OCI-LY1 (cell line): ENCODE results near the gene WDR6.

ENCODE experiments used
- H2AFZ ChIP-seq: fragments of 200-600 bp; sonication (generic), shearing (Covaris generic); 2 replicates; pipeline ENCODE4 v1.6.0; 2014; ENCODE audit warnings: antibody characterized with exemption, mild to moderate bottlenecking, low read length
- H3F3A ChIP-seq: fragments of 200-600 bp; sonication (generic), shearing (Covaris generic); 2 replicates; pipeline ENCODE4 v1.6.0; 2014; ENCODE audit warnings: mild to moderate bottlenecking, antibody characterized with exemption, low read length, moderate library complexity; ENCODE audit not compliant: insufficient read depth
- H3K27ac ChIP-seq: fragments of 200-600 bp; sonication (generic); 2 replicates; pipeline ENCODE4 v1.5.1; 2014; ENCODE audit warnings: low read length, mixed run types, mild to moderate bottlenecking, low read depth; ENCODE audit not compliant: poor library complexity, severe bottlenecking
- H3K27me3 ChIP-seq: fragments of 200-600 bp; sonication (generic); 2 replicates; pipeline ENCODE4 v1.6.0; 2014; ENCODE audit warnings: antibody characterized with exemption, mild to moderate bottlenecking, low read length, moderate library complexity; ENCODE audit not compliant: insufficient read depth
- H3K36me3 ChIP-seq: fragments of 200-600 bp; sonication (generic); 2 replicates; pipeline ENCODE4 v1.6.1; 2014; ENCODE audit warnings: mild to moderate bottlenecking, antibody characterized with exemption, low read length, moderate library complexity, mixed read lengths; ENCODE audit not compliant: insufficient read depth
- H3K4me1 ChIP-seq: fragments of 200-600 bp; sonication (generic); 2 replicates; pipeline ENCODE4 v1.5.1; 2014; ENCODE audit warnings: mild to moderate bottlenecking, low read length, moderate library complexity; ENCODE audit not compliant: insufficient read depth, severe bottlenecking
- H3K4me2 ChIP-seq: fragments of 200-600 bp; sonication (generic), shearing (Covaris generic); 2 replicates; pipeline ENCODE4 v1.6.1; 2014; ENCODE audit warnings: low read length
- H3K4me3 ChIP-seq: fragments of 200-600 bp; sonication (generic); 2 replicates; pipeline ENCODE4 v1.5.1; 2014; ENCODE audit warnings: low read length, low read depth, mild to moderate bottlenecking, mixed read lengths; ENCODE audit not compliant: poor library complexity, severe bottlenecking
- H3K79me2 ChIP-seq: fragments of 200-600 bp; shearing (Covaris generic); 2 replicates; pipeline ENCODE4 v1.6.1; 2016; ENCODE audit warnings: mixed run types, low read length, mixed read lengths; ENCODE audit not compliant: insufficient read depth
- H3K9ac ChIP-seq: fragments of 200-600 bp; sonication (generic), shearing (Covaris generic); 2 replicates; pipeline ENCODE4 v1.6.1; 2014; ENCODE audit warnings: mild to moderate bottlenecking, low read length, mixed read lengths
- H3K9me2 ChIP-seq: fragments of 200-600 bp; sonication (generic), shearing (Covaris generic); 2 replicates; pipeline ENCODE4 v1.6.1; 2014; ENCODE audit warnings: low read depth, mild to moderate bottlenecking, low read length, mixed read lengths
- H3K9me3 ChIP-seq: fragments of 200-600 bp; shearing (Covaris generic); 2 replicates; pipeline ENCODE4 v1.6.1; 2014; ENCODE audit warnings: low read length, mixed read lengths
- H4K20me1 ChIP-seq: fragments of 200-600 bp; sonication (generic), shearing (Covaris generic); 2 replicates; pipeline ENCODE4 v1.6.0; 2016; ENCODE audit warnings: mild to moderate bottlenecking, low read length; ENCODE audit not compliant: insufficient read depth
- EZH2 ChIP-seq: fragments of 200-600 bp; sonication (generic), shearing (Covaris generic); IDR thresholded peaks from 2 replicates; pipeline ENCODE4 v1.8.0; 2017; ENCODE audit warnings: borderline replicate concordance, mixed run types, mild to moderate bottlenecking, antibody characterized with exemption, low read length, moderate library complexity, mixed read lengths
- TF ChIP-seq, protein P1 (sequence below): fragments of 200-600 bp; sonication (generic), shearing (Covaris generic); IDR thresholded peaks from 2 replicates; pipeline ENCODE4 v1.5.1; 2017; ENCODE audit warnings: mild to moderate bottlenecking, antibody characterized with exemption, low read length, moderate library complexity, mixed read lengths

Gene WDR6

GRCh38 chr3:48999085-48999858 lies 7.9 kb upstream of the WDR6 start:
- Histone ChIP-seq H3K36me3 (peaks cover 14% of the 10 kb centered on the region; the same call in 1 of the 2 replicates), H3K9ac (no peak overlapping the region), H3K4me1 (no peaks in the 10 kb centered on the region), H3K27me3 (no peaks in the 10 kb centered on the region), H3F3A (no peaks in the 10 kb centered on the region), H3K79me2 (no peaks in the 10 kb centered on the region), H3K9me3 (no peaks in the 10 kb centered on the region), H4K20me1 (no peaks in the 10 kb centered on the region), H3K27ac (no peak overlapping the region), H2AFZ (no peak overlapping the region), H3K4me2 (no peak overlapping the region), H3K9me2 (no peaks in the 10 kb centered on the region), H3K4me3 (no peak overlapping the region)
- TF ChIP-seq, protein P1, sequence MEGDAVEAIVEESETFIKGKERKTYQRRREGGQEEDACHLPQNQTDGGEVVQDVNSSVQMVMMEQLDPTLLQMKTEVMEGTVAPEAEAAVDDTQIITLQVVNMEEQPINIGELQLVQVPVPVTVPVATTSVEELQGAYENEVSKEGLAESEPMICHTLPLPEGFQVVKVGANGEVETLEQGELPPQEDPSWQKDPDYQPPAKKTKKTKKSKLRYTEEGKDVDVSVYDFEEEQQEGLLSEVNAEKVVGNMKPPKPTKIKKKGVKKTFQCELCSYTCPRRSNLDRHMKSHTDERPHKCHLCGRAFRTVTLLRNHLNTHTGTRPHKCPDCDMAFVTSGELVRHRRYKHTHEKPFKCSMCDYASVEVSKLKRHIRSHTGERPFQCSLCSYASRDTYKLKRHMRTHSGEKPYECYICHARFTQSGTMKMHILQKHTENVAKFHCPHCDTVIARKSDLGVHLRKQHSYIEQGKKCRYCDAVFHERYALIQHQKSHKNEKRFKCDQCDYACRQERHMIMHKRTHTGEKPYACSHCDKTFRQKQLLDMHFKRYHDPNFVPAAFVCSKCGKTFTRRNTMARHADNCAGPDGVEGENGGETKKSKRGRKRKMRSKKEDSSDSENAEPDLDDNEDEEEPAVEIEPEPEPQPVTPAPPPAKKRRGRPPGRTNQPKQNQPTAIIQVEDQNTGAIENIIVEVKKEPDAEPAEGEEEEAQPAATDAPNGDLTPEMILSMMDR = no peak
- TF ChIP-seq EZH2 = no peak

DNA sequence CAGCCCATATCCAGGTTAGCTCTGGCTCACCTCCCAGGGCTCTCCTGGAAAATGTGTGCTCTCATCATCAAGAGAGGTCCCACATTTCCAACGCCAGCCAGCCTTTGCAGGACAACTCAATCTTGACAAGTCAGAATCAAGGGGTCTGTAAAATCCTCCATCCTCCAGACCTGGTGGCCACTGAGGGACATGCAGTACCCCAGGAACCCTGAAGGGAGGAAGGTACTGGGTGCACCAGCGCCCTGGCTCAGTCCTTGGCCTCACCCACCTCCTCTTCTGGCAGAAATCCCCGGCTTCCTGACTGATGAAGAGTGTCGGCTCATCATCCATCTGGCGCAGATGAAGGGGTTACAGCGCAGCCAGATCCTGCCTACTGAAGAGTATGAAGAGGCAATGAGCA lies 6.0 kb upstream of the WDR6 start:
- Histone ChIP-seq H3K9me3 (no peaks in the 10 kb centered on the region), H3K4me1 (peaks cover 2% of the 10 kb centered on the region), H3F3A (no peaks in the 10 kb centered on the region), H3K36me3 (peaks cover 7% of the 10 kb centered on the region; the same call in 1 of the 2 replicates), H3K9ac (no peak overlapping the region), H3K27me3 (no peaks in the 10 kb centered on the region), H4K20me1 (no peaks in the 10 kb centered on the region), H3K79me2 (no peaks in the 10 kb centered on the region), H3K9me2 (no peaks in the 10 kb centered on the region), H3K27ac (no peak overlapping the region), H2AFZ (no peak overlapping the region), H3K4me2 (no peak overlapping the region), H3K4me3 (no peak overlapping the region)
- TF ChIP-seq, protein P1 = no peak
- no peak for TF ChIP-seq EZH2

GRCh38 chr3:49004352-49005302 lies 2.6 kb upstream of the WDR6 start:
- Histone ChIP-seq H3K9me2 (no peaks in the 10 kb centered on the region), H3K9me3 (no peaks in the 10 kb centered on the region), H3K4me2 (no peak overlapping the region), H3K27me3 (no peaks in the 10 kb centered on the region), H3K27ac (no peak overlapping the region), H3K4me3 (no peak overlapping the region), H3K36me3 (no peaks in the 10 kb centered on the region), H2AFZ (no peak overlapping the region), H4K20me1 (no peaks in the 10 kb centered on the region), H3K4me1 (peaks cover 17% of the 10 kb centered on the region), H3K79me2 (no peaks in the 10 kb centered on the region), H3K9ac (no peak overlapping the region), H3F3A (no peaks in the 10 kb centered on the region)
- no peak for TF ChIP-seq EZH2
- TF ChIP-seq, protein P1 = no peak
